Neuron (in vitro differentiated cells): ENCODE results near the gene RGMB.

ENCODE experiments used
- H2AFZ ChIP-seq: one replicate; pipeline ENCODE4 v1.6.1; 2013; ENCODE audit warnings: low read depth, mild to moderate bottlenecking, inconsistent platforms, low read length, moderate library complexity
- H3K27me3 ChIP-seq: one replicate; pipeline ENCODE4 v1.6.1; 2013; ENCODE audit warnings: low read length; ENCODE audit not compliant: insufficient read depth
- H3K36me3 ChIP-seq: one replicate; pipeline ENCODE4 v1.6.1; 2013; ENCODE audit warnings: low read length; ENCODE audit not compliant: insufficient read depth
- H3K4me1 ChIP-seq: one replicate; pipeline ENCODE4 v1.6.1; 2013; ENCODE audit warnings: low read length; ENCODE audit not compliant: insufficient read depth
- H3K4me3 ChIP-seq: 2 replicates; pipeline ENCODE4 v1.5.1; 2013; ENCODE audit warnings: mild to moderate bottlenecking, low read length, moderate library complexity
- H3K9me3 ChIP-seq: one replicate; pipeline ENCODE4 v1.6.1; 2013; ENCODE audit warnings: low read length

RGMB gene

DNA sequence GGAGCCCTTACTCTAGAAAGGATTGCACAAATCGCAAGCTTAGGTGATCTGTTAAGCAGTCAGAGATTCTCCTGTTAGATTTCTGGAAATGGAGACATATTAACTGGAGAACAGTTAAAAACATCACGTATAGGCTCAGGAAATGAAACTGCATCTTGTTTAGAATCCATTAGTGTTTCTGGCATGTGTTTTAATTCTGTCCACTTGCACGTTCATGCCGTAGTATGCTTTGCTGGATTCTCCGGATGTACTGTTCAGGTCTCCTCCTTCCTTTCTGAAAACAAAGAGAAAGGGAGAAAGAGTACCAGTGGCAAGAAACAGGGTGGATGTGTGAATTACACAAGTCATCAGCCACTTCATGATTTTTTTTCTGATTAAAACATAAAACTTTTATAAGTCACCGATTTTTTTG, 2.5 kb upstream of the RGMB start:
- H3K4me1 ChIP-seq, result peaks cover 19% of the 10 kb centered on the region
- no peaks in the 10 kb centered on the region for H3K9me3 ChIP-seq
- H2AFZ ChIP-seq, result no peak overlapping the region
- H3K27me3 ChIP-seq, result no peaks in the 10 kb centered on the region
- H3K4me3 ChIP-seq, result peak overlapping the region; percentile 99
- peaks cover 34% of the 10 kb centered on the region for H3K36me3 ChIP-seq

DNA sequence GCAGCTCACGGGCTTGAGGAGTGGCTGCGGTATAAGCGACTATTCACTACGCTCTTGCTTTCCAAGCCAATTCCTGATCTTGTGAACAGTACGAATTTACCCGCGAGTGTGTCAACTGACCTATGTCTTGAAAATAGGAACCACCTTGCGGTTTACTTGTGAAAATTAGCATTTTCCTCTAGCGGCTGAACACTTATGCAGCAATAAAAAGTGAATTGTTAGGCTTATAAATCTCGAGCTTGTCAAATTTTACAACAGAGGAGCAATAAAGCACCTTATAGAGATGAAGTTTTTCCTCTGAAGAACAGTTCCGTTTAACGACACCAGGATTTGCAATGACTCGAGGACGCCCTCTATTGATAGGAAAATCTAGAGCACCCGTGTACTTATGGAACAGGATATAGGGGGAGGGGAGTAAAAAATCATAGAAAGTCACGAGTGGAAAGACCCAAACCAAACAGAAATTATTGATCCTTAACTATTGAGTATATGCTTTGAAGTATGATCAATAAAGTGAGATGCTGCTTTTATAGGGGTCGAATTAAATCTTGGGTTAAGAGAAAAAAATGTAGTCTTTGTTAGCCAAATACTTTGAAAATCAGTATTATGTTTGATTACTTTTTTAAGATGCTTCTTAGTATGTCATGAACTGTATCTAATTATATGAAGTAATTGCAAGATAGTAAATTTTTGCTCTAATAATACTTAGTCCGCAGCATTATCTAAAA, 1.9 kb upstream of the RGMB start:
- Histone ChIP-seq H2AFZ (no peak overlapping the region), H3K36me3 (peaks cover 41% of the 10 kb centered on the region), H3K27me3 (no peaks in the 10 kb centered on the region), H3K9me3 (no peaks in the 10 kb centered on the region), H3K4me1 (peaks cover 22% of the 10 kb centered on the region), H3K4me3 (peak overlapping the region; percentile 99)

DNA sequence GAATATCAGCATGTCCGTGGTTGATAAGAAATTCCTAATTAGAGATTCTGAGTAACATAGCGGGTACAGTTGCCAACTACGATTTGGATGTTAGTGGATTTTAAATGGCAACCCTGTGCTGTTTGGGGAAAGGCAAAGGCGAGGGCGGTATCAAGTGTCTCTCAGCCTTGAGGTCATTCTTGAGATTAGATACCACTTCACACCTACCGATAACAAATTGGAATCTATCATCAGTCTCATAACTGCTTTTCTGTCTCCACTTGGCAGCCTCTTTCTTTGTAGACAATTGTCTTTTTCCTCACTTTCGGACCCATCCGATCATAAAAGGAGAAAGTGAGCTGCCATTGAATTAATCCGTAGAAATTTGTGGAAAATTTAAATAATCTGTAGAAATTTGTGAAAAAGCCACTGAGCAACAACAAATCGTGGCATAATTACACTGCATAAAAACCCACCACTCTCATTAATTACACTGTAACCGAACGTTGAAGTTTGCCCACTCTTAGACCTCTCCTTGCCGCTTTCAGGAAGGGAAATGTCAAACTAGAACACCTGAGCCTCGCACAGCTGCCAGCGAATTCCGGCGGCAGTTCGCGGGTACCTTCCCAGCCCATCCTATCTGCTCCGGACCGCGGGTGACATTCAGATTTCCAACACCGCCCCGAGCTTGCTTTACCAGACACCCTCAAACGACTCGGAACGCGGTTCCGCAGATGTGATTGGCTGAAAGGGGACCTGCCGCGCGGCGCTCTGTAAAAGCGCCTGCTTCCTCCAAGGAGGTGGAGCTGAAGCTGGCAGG, 849 bp upstream of the RGMB start:
- H3K27me3 ChIP-seq, result no peaks in the 10 kb centered on the region
- peaks cover 47% of the 10 kb centered on the region for H3K36me3 ChIP-seq
- no peak overlapping the region for H2AFZ ChIP-seq
- peaks cover 24% of the 10 kb centered on the region for H3K4me1 ChIP-seq
- peak overlapping the region; percentile 99 for H3K4me3 ChIP-seq
- H3K9me3 ChIP-seq, result no peaks in the 10 kb centered on the region

DNA sequence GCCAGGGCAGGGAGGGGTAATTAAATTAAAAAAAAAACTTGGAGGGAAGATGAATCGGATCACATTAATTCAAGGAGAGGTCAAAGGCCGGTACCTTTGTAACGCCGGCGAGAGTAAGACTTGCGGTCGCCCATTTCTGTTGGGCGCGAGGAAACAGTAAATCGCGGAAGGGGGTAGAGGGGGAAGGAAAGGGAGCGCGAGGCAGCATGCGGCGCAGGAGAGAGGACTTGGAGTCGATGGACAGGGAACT, 324 bp upstream of the RGMB start:
- Histone ChIP-seq H3K36me3 (peaks cover 50% of the 10 kb centered on the region), H3K27me3 (no peaks in the 10 kb centered on the region), H2AFZ (no peak overlapping the region), H3K9me3 (no peaks in the 10 kb centered on the region), H3K4me3 (peak overlapping the region; percentile 99), H3K4me1 (peaks cover 25% of the 10 kb centered on the region)

DNA sequence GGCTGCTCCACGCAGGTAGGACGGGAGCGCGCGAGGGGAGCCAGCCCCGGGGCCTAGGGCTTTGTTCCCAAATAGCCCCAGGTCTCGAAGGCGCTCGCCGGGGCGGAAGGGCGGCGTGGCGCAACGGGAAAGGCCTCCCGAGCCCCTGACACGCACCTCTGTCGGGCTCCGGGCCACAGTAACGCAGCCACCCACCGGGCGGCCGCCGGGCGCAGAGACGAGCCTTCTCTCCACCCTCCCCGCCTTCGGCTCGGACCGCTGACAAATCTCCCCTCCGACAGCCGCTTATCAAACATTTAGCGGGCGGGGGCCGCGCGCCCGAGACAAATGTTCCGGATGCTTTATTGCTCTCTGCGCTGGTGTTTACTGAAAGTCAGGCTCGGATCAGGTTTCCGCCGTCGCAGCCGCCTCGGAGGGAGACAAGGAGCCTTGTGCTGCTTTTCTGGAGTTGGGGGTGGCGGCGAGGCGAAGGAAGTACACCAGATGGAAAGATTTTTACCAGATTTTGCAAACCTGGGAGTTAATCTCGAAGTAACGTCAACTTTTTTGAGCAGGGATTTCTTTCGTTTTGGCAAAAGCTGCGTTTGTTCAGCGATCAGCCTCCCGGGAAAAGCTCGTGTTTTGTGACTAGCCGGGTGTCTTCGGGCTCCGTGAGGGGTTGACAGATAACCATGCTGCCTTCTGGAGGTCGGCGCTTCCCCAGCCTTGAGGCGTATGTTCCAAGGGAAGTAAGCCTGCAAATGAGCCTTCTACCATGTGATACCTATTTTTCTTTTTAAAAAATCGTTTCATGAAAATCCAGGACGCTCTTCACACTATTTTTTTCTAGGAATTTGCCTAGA, 950 bp downstream of the RGMB start:
- Histone ChIP-seq H3K36me3 (peaks cover 63% of the 10 kb centered on the region), H2AFZ (no peak overlapping the region), H3K4me1 (peaks cover 31% of the 10 kb centered on the region), H3K4me3 (peak overlapping the region; percentile 97), H3K9me3 (no peaks in the 10 kb centered on the region), H3K27me3 (no peaks in the 10 kb centered on the region)

DNA sequence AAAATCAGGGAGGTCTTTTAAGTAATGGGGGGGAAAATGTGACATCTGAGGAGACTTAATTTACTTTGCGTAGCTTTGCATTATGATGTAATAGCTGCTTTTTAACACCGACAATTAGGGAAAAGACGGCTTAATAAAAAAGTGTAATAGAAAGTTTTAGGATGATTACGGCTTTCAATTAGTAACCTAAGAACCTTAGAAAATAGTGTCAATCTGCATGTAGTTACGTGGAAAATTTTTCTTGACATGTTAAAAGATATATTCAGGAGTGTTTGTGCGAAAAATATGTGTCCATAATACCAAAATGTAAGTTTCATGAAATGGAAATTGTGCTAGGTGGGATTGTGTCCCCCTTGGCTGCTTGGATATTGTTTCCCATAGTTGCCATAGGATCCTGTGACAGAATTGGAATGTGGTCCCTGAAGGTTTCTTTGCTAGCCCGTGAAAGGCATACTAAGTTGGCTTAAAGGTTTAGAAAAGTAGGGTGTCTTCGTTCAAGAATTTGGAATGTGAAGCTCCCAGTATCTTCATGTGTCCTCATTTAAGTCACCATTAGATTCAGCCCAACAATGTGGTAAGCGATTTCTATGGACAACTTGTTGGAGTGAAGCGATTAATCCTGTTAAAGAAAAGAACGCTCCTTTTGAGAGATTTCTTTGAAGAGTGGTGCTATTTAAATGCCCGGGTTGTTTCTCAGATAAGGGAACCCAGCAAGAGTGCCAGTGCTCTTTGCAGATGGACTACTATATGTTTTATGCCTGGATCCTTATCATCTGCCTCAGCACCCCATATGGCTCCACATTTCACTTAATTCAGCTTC, 2.0 kb downstream of the RGMB start:
- Histone ChIP-seq H3K4me3 (peak overlapping the region; percentile 97), H3K27me3 (no peaks in the 10 kb centered on the region), H3K9me3 (no peaks in the 10 kb centered on the region), H2AFZ (no peak overlapping the region), H3K36me3 (peaks cover 74% of the 10 kb centered on the region), H3K4me1 (peaks cover 38% of the 10 kb centered on the region)

DNA sequence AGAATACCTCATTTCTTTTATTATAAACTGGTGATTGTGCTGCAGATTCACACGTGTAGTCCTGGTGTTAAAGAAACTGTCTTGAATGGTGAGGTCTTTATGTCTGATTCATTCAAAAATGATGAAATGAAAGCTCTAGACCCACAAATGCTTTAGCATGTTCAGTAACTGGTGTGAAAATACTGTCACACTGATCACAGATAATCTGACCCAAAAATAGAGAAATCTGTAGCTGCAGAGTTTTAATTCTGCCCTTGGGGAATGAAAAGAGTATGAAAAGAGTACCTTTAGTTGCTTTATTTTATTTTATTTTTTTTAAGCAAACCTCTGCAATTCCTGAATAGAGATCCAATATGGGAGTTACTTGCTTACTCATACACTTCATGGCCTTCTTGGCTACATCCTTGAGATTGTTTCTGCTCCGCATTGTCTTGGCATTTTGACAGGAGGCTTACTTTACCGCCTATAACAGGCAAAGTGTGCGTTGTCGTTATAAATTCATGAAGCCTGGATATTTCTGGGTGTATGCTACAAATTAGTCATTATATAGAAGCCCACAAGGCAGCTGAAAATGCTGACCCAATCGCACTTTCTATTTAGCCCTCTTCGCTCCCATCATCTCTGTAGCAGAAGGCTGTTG, 2.7 kb downstream of the RGMB start:
- H3K4me3 ChIP-seq, result peak overlapping the region; percentile 97
- H2AFZ ChIP-seq, result no peak overlapping the region
- no peaks in the 10 kb centered on the region for H3K27me3 ChIP-seq
- peaks cover 75% of the 10 kb centered on the region for H3K36me3 ChIP-seq
- H3K4me1 ChIP-seq, result peaks cover 43% of the 10 kb centered on the region
- H3K9me3 ChIP-seq, result no peaks in the 10 kb centered on the region

DNA sequence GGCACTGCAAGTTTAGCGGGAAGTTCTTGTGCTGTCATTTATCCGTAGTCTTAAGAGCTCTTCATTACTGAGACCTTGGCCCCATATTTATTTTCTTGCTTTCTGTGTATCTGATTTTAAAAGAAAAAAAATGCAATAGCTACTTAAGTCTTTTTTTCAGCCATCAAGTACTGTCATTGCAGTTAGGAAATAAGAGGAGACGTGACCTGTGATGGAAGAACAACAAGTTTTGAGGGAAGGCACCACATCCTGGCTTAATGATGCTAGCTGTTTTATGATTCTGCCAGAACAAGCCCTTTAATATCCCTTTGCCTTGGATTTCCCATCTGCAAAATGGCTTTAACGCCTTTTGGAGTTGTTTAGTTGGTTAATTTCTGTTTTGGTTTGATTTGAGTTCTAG, 3.8 kb downstream of the RGMB start:
- Histone ChIP-seq H3K4me3 (peak overlapping the region; percentile 31), H3K9me3 (no peaks in the 10 kb centered on the region), H3K27me3 (no peaks in the 10 kb centered on the region), H3K4me1 (peaks cover 42% of the 10 kb centered on the region), H2AFZ (no peak overlapping the region), H3K36me3 (peaks cover 76% of the 10 kb centered on the region)

DNA sequence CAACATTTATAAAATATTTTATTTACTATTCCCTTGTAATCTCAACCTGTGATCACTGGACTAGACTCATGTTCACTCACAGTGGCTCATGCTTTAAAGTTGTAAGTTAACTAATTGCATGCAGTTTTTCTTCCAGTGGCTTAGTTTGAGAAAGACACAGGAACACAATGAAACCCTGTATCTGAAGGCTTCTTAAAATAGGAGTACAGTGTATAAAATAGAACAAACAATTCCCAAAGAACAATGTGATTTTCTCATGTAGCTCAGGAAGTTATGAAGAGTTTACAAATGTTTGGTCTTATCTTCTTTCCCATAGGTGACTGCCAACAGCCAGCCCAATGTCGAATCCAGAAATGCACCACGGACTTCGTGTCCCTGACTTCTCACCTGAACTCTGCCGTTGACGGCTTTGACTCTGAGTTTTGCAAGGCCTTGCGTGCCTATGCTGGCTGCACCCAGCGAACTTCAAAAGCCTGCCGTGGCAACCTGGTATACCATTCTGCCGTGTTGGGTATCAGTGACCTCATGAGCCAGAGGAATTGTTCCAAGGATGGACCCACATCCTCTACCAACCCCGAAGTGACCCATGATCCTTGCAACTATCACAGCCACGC, 5.9 kb downstream of the RGMB start:
- peak overlapping the region; percentile 27 for H3K4me3 ChIP-seq
- H3K4me1 ChIP-seq, result peaks cover 56% of the 10 kb centered on the region
- H3K27me3 ChIP-seq, result no peaks in the 10 kb centered on the region
- no peak overlapping the region for H2AFZ ChIP-seq
- H3K36me3 ChIP-seq, result peaks cover 93% of the 10 kb centered on the region
- H3K9me3 ChIP-seq, result no peaks in the 10 kb centered on the region

DNA sequence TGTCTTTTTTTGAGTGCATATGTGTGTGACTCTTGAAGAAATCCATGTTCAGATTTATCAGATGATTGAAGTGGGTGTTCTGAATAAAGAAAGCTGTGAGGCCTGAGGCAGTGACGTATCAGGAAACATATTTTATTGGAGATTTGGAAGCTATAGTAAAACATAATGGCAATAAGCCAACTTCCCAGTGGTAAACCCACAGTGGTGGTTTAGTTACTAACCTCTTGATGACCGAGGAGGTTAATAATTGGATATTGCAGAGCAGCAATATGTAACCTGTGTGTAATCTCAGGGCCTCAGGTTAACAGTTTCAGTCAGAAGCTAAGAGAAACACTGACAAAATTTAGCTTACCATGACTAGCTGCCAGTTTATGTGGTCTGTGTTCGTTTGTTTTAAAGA, 6.9 kb downstream of the RGMB start:
- Histone ChIP-seq H3K27me3 (no peaks in the 10 kb centered on the region), H2AFZ (no peak overlapping the region), H3K9me3 (no peaks in the 10 kb centered on the region), H3K4me1 (peaks cover 67% of the 10 kb centered on the region), H3K4me3 (peak overlapping the region; percentile 5), H3K36me3 (peaks cover 93% of the 10 kb centered on the region)

DNA sequence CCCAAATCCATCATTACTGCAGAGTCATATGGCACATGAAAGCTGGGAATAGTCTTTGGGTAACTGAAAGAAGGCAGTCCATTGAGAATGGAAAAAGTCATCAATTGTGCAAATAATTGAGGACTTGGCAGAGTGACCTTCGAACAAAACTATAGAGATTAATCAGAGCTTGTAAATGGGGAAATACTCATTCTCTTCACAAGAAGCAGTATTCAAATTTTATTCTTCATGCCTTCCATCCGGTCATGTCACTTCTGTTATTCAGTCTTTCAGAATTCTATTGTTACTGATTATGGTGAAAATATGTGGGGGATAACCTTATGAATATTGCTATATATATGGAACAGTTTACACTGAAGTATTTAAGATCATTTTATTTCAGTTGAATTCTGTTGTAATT, 8.1 kb downstream of the RGMB start:
- H3K4me3 ChIP-seq, result no peak overlapping the region
- H2AFZ ChIP-seq, result no peak overlapping the region
- H3K9me3 ChIP-seq, result no peaks in the 10 kb centered on the region
- peaks cover 73% of the 10 kb centered on the region for H3K4me1 ChIP-seq
- H3K27me3 ChIP-seq, result no peaks in the 10 kb centered on the region
- peaks cover 93% of the 10 kb centered on the region for H3K36me3 ChIP-seq

DNA sequence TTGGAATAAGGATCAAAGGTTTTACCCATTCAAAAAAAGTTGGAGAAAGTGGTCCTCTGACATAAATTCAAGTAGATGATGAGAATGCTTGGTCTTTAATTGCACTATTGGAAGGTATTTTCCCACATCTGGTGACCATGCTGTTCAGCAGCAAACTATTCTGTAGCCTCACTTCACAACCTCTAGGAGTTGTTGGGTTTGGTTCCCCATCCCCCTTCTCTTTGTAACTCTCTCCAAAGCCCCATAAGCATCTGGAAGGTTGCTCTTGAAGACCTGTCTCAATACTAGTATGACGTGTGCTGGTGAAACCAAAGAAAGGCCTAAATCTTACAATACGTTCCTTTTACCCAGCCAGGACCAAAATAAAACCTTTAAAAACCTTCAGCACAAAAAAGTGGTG, 8.5 kb downstream of the RGMB start:
- Histone ChIP-seq H3K9me3 (no peaks in the 10 kb centered on the region), H3K4me3 (peak overlapping the region; percentile 15), H2AFZ (no peak overlapping the region), H3K4me1 (peaks cover 75% of the 10 kb centered on the region), H3K27me3 (no peaks in the 10 kb centered on the region), H3K36me3 (peaks cover 97% of the 10 kb centered on the region)
